Fibroblast of lung (primary cell): Measurements from ENCODE around the gene XPR1. TPM values are rescaled to one million over a fixed set of nuclear protein-coding genes. Genes with fewer than 3 reads are reported as not detected.

Source experiments
- DNase-seq, 2 donors: peaks; one replicate each; pipeline versions ENCODE4 v3.0.0 to v3.0.0-alpha.2; 2010; ENCODE audit warnings: low read depth in 2 of 2
- H2AFZ ChIP-seq: 2 replicates; pipeline ENCODE4 v1.5.1; 2012; ENCODE audit warnings: low read length, control low read depth, inconsistent platforms
- H3K27ac ChIP-seq: 2 replicates; pipeline ENCODE4 v1.5.1; 2011; ENCODE audit warnings: low read length, control low read depth; ENCODE audit not compliant: insufficient read depth
- H3K27me3 ChIP-seq: 2 replicates; pipeline ENCODE4 v1.5.1; 2011; ENCODE audit warnings: mild to moderate bottlenecking, low read length; ENCODE audit not compliant: control insufficient read depth, insufficient read depth
- H3K36me3 ChIP-seq: 2 replicates; pipeline ENCODE4 v1.5.1; 2011; ENCODE audit warnings: low read length; ENCODE audit not compliant: control insufficient read depth, insufficient read depth
- H3K4me1 ChIP-seq: 2 replicates; pipeline ENCODE4 v1.5.1; 2011; ENCODE audit warnings: low read length; ENCODE audit not compliant: control insufficient read depth, insufficient read depth; ENCODE audit errors: extremely low read depth
- H3K4me2 ChIP-seq: 2 replicates; pipeline ENCODE4 v1.5.1; 2011; ENCODE audit warnings: low read length, control low read depth; ENCODE audit not compliant: insufficient read depth; ENCODE audit errors: extremely low read depth
- H3K4me3 ChIP-seq, 4 experiments: fragments of 200-600 bp in 1 of 4; sonication (generic) in 1 of 4; replicated peaks in 1 of 4; 2 replicates each; pipeline ENCODE4 v1.5.1; 2011 to 2016; ENCODE audit warnings: low read length in 4 of 4, low read depth in 3 of 4, mild to moderate bottlenecking in 3 of 4, control low read depth in 2 of 4, inconsistent platforms in 1 of 4, mixed read lengths in 1 of 4; ENCODE audit not compliant: insufficient read depth in 1 of 4; ENCODE audit errors: control extremely low read depth in 1 of 4
- H3K79me2 ChIP-seq: 2 replicates; pipeline ENCODE4 v1.5.1; 2012; ENCODE audit warnings: mild to moderate bottlenecking, low read length, inconsistent platforms; ENCODE audit not compliant: control insufficient read depth, insufficient read depth
- H3K9ac ChIP-seq: 2 replicates; pipeline ENCODE4 v1.5.1; 2011; ENCODE audit warnings: mild to moderate bottlenecking, low read length, control low read depth; ENCODE audit not compliant: insufficient read depth
- H3K9me3 ChIP-seq: 2 replicates; pipeline ENCODE4 v1.5.1; 2012; ENCODE audit warnings: low read depth, low read length; ENCODE audit not compliant: control insufficient read depth, insufficient read depth
- H4K20me1 ChIP-seq: 2 replicates; pipeline ENCODE4 v1.5.1; 2011; ENCODE audit warnings: low read length; ENCODE audit not compliant: control insufficient read depth, insufficient read depth; ENCODE audit errors: extremely low read depth
- CTCF ChIP-seq, 2 donors: IDR thresholded peaks in 1 of 2; conservative IDR thresholded peaks in 1 of 2; 1 replicate in 1 of 2; 2 replicates in 1 of 2; pipeline ENCODE4 v1.5.1; 2011 to 2012; ENCODE audit warnings: low read length in 2 of 2, control low read depth in 1 of 2, inconsistent platforms in 1 of 2, low read depth in 1 of 2, mild to moderate bottlenecking in 1 of 2
- EZH2 ChIP-seq: IDR thresholded peaks from 2 replicates; pipeline ENCODE4 v1.5.1; 2012; ENCODE audit warnings: low read length, control low read depth, mild to moderate bottlenecking; ENCODE audit errors: missing control alignments
- polyA plus RNA-seq, 2 donors: library from polyadenylated mRNA; depleted of rRNA in 1 of 2; stranded (reverse) in 1 of 2; unstranded in 1 of 2; fragments of >200 nt; gene quantifications; 2 replicates each; pipeline ENCODE4 v1.2.1, GENCODE V29; 2011 to 2012; ENCODE audit warnings: missing spikeins in 1 of 2
- total RNA-seq: library from RNA; depleted of rRNA; stranded (reverse); fragments of >200 nt; gene quantifications from 2 replicates; pipeline ENCODE4 v1.2.1, GENCODE V29; 2014

The XPR1 gene
- total and polyA plus RNA-seq, 2 donors (not counting 1 experiment from before 2014, with no cell fraction given), result 18.4 to 31.5 TPM

- Histone ChIP-seq H3K27me3 (no peaks in the 10 kb centered on the region), H3K36me3 (no peaks in the 10 kb centered on the region), H2AFZ (no peak overlapping the region), H3K4me3 (no peak overlapping the region), H3K27ac (peak overlapping the region; percentile 30), H3K79me2 (no peaks in the 10 kb centered on the region), H4K20me1 (no peaks in the 10 kb centered on the region), H3K9me3 (no peaks in the 10 kb centered on the region), H3K4me1 (no peaks in the 10 kb centered on the region), H3K4me2 (no peak overlapping the region), H3K9ac (no peak overlapping the region)
- TF ChIP-seq CTCF (conservative IDR thresholded peaks at IDR 0.05 in 1 of 2, IDR thresholded peaks at IDR 0.05 in 1 of 2; ENCODE audit: low read depth in 1 of 2, low read length in 2 of 2) (no peak), EZH2 (no peak)
- peak; percentile 12 to 56 for DNase-seq
These were observed 210.9 kb downstream of the XPR1 start for GRCh38 chr1:180842491-180843275.

GRCh38 chr1:180845352-180845751 lies 213.5 kb downstream of the XPR1 start:
- no peak overlapping the region for H3K4me3 ChIP-seq
- H3K4me2 ChIP-seq, result no peak overlapping the region
- no peaks in the 10 kb centered on the region for H4K20me1 ChIP-seq
- no peaks in the 10 kb centered on the region for H3K36me3 ChIP-seq
- H3K79me2 ChIP-seq, result no peaks in the 10 kb centered on the region
- H2AFZ ChIP-seq, result no peak overlapping the region
- H3K27ac ChIP-seq, result no peak overlapping the region
- H3K4me1 ChIP-seq, result no peaks in the 10 kb centered on the region
- DNase-seq, result no peak
- TF ChIP-seq CTCF (conservative IDR thresholded peaks at IDR 0.05 in 1 of 2, IDR thresholded peaks at IDR 0.05 in 1 of 2; ENCODE audit: low read depth in 1 of 2, low read length in 2 of 2) (no peak), EZH2 (no peak)
- H3K27me3 ChIP-seq, result no peaks in the 10 kb centered on the region
- H3K9ac ChIP-seq, result no peak overlapping the region
- no peaks in the 10 kb centered on the region for H3K9me3 ChIP-seq

GRCh38 chr1:180848191-180848590 lies 216.4 kb downstream of the XPR1 start:
- Histone ChIP-seq H3K4me1 (no peaks in the 10 kb centered on the region), H2AFZ (no peak overlapping the region), H3K9ac (no peak overlapping the region), H4K20me1 (no peaks in the 10 kb centered on the region), H3K9me3 (no peaks in the 10 kb centered on the region), H3K36me3 (no peaks in the 10 kb centered on the region), H3K79me2 (no peaks in the 10 kb centered on the region), H3K27me3 (no peaks in the 10 kb centered on the region), H3K4me3 (no peak overlapping the region), H3K27ac (no peak overlapping the region), H3K4me2 (no peak overlapping the region)
- no peak for TF ChIP-seq CTCF (conservative IDR thresholded peaks at IDR 0.05 in 1 of 2, IDR thresholded peaks at IDR 0.05 in 1 of 2; ENCODE audit: low read depth in 1 of 2, low read length in 2 of 2)
- no peak for TF ChIP-seq EZH2
- DNase-seq, result no peak
